Measurements from ENCODE around the gene ANGPTL8. TPM values are rescaled to one million over a fixed set of nuclear protein-coding genes. Genes with fewer than 3 reads are reported as not detected.

The ANGPTL8 gene
- total RNA-seq, 1 donor from 2014 or later = not detected

- Mint-ChIP-seq H3K4me3 (no peak overlapping the region), H3K27me3 (no peaks in the 10 kb centered on the region), H3K27ac (no peak overlapping the region), H3K36me3 (no peaks in the 10 kb centered on the region), H3K4me1 (ENCODE audit: unreplicated experiment) (peaks cover 5% of the 10 kb centered on the region), H3K9me3 (no peaks in the 10 kb centered on the region)
- no peak for DNase-seq (ENCODE audit: extremely low spot score, unreplicated experiment)
- no peak for TF ChIP-seq CTCF (conservative IDR thresholded peaks at IDR 0.05)
These were observed 34.6 kb downstream of the ANGPTL8 start for GRCh38 chr19:11273989-11274388.

- Mint-ChIP-seq H3K27ac (peak overlapping the region; percentile 17), H3K4me3 (no peak overlapping the region), H3K9me3 (no peaks in the 10 kb centered on the region), H3K4me1 (ENCODE audit: unreplicated experiment) (no peaks in the 10 kb centered on the region), H3K27me3 (no peaks in the 10 kb centered on the region), H3K36me3 (no peaks in the 10 kb centered on the region)
- no peak for DNase-seq (ENCODE audit: extremely low spot score, unreplicated experiment)
- TF ChIP-seq CTCF (conservative IDR thresholded peaks at IDR 0.05) = no peak
These were observed 35.2 kb downstream of the ANGPTL8 start for GRCh38 chr19:11274533-11275086.

- DNase-seq (ENCODE audit: extremely low spot score, unreplicated experiment) = no peak
- Mint-ChIP-seq H3K9me3 (no peaks in the 10 kb centered on the region), H3K4me3 (no peak overlapping the region), H3K4me1 (ENCODE audit: unreplicated experiment) (peaks cover 5% of the 10 kb centered on the region), H3K27me3 (no peaks in the 10 kb centered on the region), H3K36me3 (no peaks in the 10 kb centered on the region), H3K27ac (no peak overlapping the region)
- no peak for TF ChIP-seq CTCF (conservative IDR thresholded peaks at IDR 0.05)
These were observed 39.3 kb downstream of the ANGPTL8 start for GRCh38 chr19:11278670-11279069.

GRCh38 chr19:11279505-11280236, 40.3 kb downstream of the ANGPTL8 start:
- H3K9me3 Mint-ChIP-seq = no peaks in the 10 kb centered on the region
- no peak for DNase-seq (ENCODE audit: extremely low spot score, unreplicated experiment)
- no peak overlapping the region for H3K4me3 Mint-ChIP-seq
- H3K4me1 Mint-ChIP-seq (ENCODE audit: unreplicated experiment) = peaks cover 5% of the 10 kb centered on the region
- H3K36me3 Mint-ChIP-seq = no peaks in the 10 kb centered on the region
- no peak overlapping the region for H3K27ac Mint-ChIP-seq
- no peak for TF ChIP-seq CTCF (conservative IDR thresholded peaks at IDR 0.05)
- H3K27me3 Mint-ChIP-seq = no peaks in the 10 kb centered on the region

- Mint-ChIP-seq H3K9me3 (no peaks in the 10 kb centered on the region), H3K4me3 (peak overlapping the region; percentile 8), H3K4me1 (ENCODE audit: unreplicated experiment) (peaks cover 5% of the 10 kb centered on the region), H3K36me3 (no peaks in the 10 kb centered on the region), H3K27ac (peak overlapping the region; percentile 72), H3K27me3 (no peaks in the 10 kb centered on the region)
- no peak for DNase-seq (ENCODE audit: extremely low spot score, unreplicated experiment)
- no peak for TF ChIP-seq CTCF (conservative IDR thresholded peaks at IDR 0.05)
These were observed 42.1 kb downstream of the ANGPTL8 start for GRCh38 chr19:11281356-11282049.
